Stimulated activated CD4-positive, alpha-beta T cell treated with anti-CD3 and anti-CD28 coated beads, Interleukin-15, amount 100 ng/mL, for 1 hour (primary cell): ENCODE measurements around the gene ZNF91.
"Not testable (repeated sequence)": the region's sequence is repeated elsewhere in the genome, so short reads cannot be mapped to it uniquely, and the experiment has no call there.

Source experiments
- DNase-seq, 2 donors: peaks; one replicate each; pipeline ENCODE4 v3.0.0-alpha.2; 2020; ENCODE audit warnings: low read depth in 1 of 2, low spot score in 1 of 2

The ZNF91 gene

GRCh38 chr19:23395041-23395721 lies at the start of gene ZNF91:
Gene ZNF91, minus strand, starts transcription at chr19:23395471. Its CDS starts 117 bp downstream, at chr19:23395354.
- peak; percentile 78 to 80 for DNase-seq

GRCh38 chr19:23440791-23441190 lies 45.5 kb upstream of the ZNF91 start:
- no peak for DNase-seq

- no peak for DNase-seq
Measured at GRCh38 chr19:23440207-23440606, 44.9 kb upstream of the ZNF91 start.

- DNase-seq = no peak
Measured at GRCh38 chr19:23439623-23440022, 44.4 kb upstream of the ZNF91 start.

GRCh38 chr19:23437901-23438300 lies 42.6 kb upstream of the ZNF91 start:
- DNase-seq = no peak

GRCh38 chr19:23436944-23437343 lies 41.7 kb upstream of the ZNF91 start:
- DNase-seq = no peak

GRCh38 chr19:23436318-23436717 lies 41.0 kb upstream of the ZNF91 start:
- DNase-seq = no peak

- DNase-seq = no peak
Measured at GRCh38 chr19:23420824-23421223, 25.6 kb upstream of the ZNF91 start.

GRCh38 chr19:23419261-23419660 lies 24.0 kb upstream of the ZNF91 start:
- DNase-seq = not testable (repeated sequence)

- no peak for DNase-seq
Measured at GRCh38 chr19:23415561-23416191, 20.4 kb upstream of the ZNF91 start.

GRCh38 chr19:23415034-23415433 lies 19.8 kb upstream of the ZNF91 start:
- no peak for DNase-seq

GRCh38 chr19:23410155-23410554 lies 14.9 kb upstream of the ZNF91 start:
- no peak for DNase-seq

- no peak for DNase-seq
Measured at GRCh38 chr19:23409392-23410048, 14.2 kb upstream of the ZNF91 start.

GRCh38 chr19:23407616-23408133 lies 12.4 kb upstream of the ZNF91 start:
- no peak for DNase-seq

GRCh38 chr19:23406721-23407120 lies 11.4 kb upstream of the ZNF91 start:
- no peak for DNase-seq

GRCh38 chr19:23406091-23406490 lies 10.8 kb upstream of the ZNF91 start:
- DNase-seq = no peak

- no peak for DNase-seq
Measured at GRCh38 chr19:23404676-23405075, 9.4 kb upstream of the ZNF91 start.

GRCh38 chr19:23403581-23404324 lies 8.5 kb upstream of the ZNF91 start:
- no peak for DNase-seq

GRCh38 chr19:23403052-23403451 lies 7.8 kb upstream of the ZNF91 start:
- no peak for DNase-seq

- no peak for DNase-seq
Measured at GRCh38 chr19:23402388-23402787, 7.1 kb upstream of the ZNF91 start.

- no peak for DNase-seq
Measured at GRCh38 chr19:23401086-23401610, 5.9 kb upstream of the ZNF91 start.
